Kidney (tissue), 14 donors: Measurements from ENCODE around the gene KCNH2. TPM values are rescaled to one million over a fixed set of nuclear protein-coding genes. Genes with fewer than 3 reads are reported as not detected.

Source experiments
- DNase-seq, 5 donors: peaks; one replicate each; pipeline ENCODE4 v3.0.0-alpha.2; 2013 to 2020
- FAIRE-seq: peaks from 2 replicates; lab custom pipeline; 2012; peaks lifted over from hg19 to GRCh38; lab: Jason Lieb, UNC
- H3K27ac ChIP-seq, 2 donors: one replicate each; pipeline ENCODE4 v1.7.0; 2013; ENCODE audit warnings: low read depth in 2 of 2, low read length in 2 of 2, inconsistent platforms in 1 of 2
- H3K27me3 ChIP-seq: one replicate; pipeline ENCODE4 v1.7.1; 2013; ENCODE audit warnings: low read length, inconsistent platforms; ENCODE audit not compliant: control insufficient read depth, insufficient read depth
- H3K36me3 ChIP-seq, 3 donors: one replicate each; pipeline versions ENCODE4 v1.7.0 to v1.7.1; 2013; ENCODE audit warnings: low read length in 3 of 3, control low read depth in 1 of 3, inconsistent platforms in 1 of 3; ENCODE audit not compliant: insufficient read depth in 3 of 3, control insufficient read depth in 2 of 3
- H3K4me1 ChIP-seq, 3 donors: one replicate each; pipeline versions ENCODE4 v1.7.0 to v1.7.1; 2013; ENCODE audit warnings: low read length in 3 of 3, inconsistent platforms in 1 of 3, low read depth in 1 of 3; ENCODE audit not compliant: control insufficient read depth in 2 of 3, insufficient read depth in 2 of 3
- H3K4me3 ChIP-seq, 3 donors: one replicate each; pipeline versions ENCODE4 v1.7.0 to v1.8.1; 2013; ENCODE audit warnings: low read length in 3 of 3, control low read depth in 1 of 3, inconsistent platforms in 1 of 3
- H3K9ac ChIP-seq, 3 donors: one replicate each; pipeline versions ENCODE4 v1.7.0 to v1.7.1; 2013; ENCODE audit warnings: low read length in 3 of 3, control low read depth in 1 of 3, inconsistent platforms in 1 of 3
- H3K9me3 ChIP-seq, 3 donors: one replicate each; pipeline versions ENCODE4 v1.7.0 to v1.7.1; 2013; ENCODE audit warnings: low read length in 3 of 3, control low read depth in 1 of 3, inconsistent platforms in 1 of 3; ENCODE audit not compliant: control insufficient read depth in 2 of 3, insufficient read depth in 1 of 3
- intact Hi-C: fragments of 100-400 bp; cut with DNase I; formaldehyde crosslinking; loops from one replicate; pipeline ENCODE4 v1.11.1; 2022
- polyA plus RNA-seq: library from polyadenylated mRNA; stranded (reverse); fragments of 350-450 nt; fragmentation: Illumina TruSeq; extraction: RNeasy Lipid Tissue Mini Kit (QIAGEN cat#74804); gene quantifications from one replicate; pipeline ENCODE4 v1.2.3, GENCODE V29; 2014; ENCODE audit warnings: low read depth, low replicate concordance; ENCODE audit not compliant: insufficient read depth
- total RNA-seq: library from RNA; stranded (reverse); fragmentation: NEBNext Ultra II Directional; extraction: Animal tissue kit (Norgen Biotek cat#: 25700); gene quantifications from one replicate; pipeline ENCODE4 v1.2.1, GENCODE V29; 2021
- TF ChIP-seq, protein P1 (sequence below): IDR thresholded peaks from 3 replicates; pipeline ENCODE4 v1.5.1; 2012; ENCODE audit warnings: mild to moderate bottlenecking, moderate library complexity, borderline replicate concordance; ENCODE audit not compliant: insufficient read depth; ENCODE audit errors: extremely low read depth
- donor health status: control.
- donor health status: control.
- donor health status: control.
- donor health status: control.
- donor health status: control.
- donor health status: DM: yes; HTN: yes; CAD: no.
- donor health status: Normal renal cell carcinoma (clear cell type).

Gene KCNH2
- total and polyA plus RNA-seq, 2 donors from 2014 or later, result 1.3 to 1.5 TPM

GRCh38 chr7:150967349-150967748 is 10.8 kb downstream of the KCNH2 start:
- H3K9me3 ChIP-seq, result no peaks in the 10 kb centered on the region
- no peak overlapping the region for H3K4me3 ChIP-seq
- TF ChIP-seq, protein P1, sequence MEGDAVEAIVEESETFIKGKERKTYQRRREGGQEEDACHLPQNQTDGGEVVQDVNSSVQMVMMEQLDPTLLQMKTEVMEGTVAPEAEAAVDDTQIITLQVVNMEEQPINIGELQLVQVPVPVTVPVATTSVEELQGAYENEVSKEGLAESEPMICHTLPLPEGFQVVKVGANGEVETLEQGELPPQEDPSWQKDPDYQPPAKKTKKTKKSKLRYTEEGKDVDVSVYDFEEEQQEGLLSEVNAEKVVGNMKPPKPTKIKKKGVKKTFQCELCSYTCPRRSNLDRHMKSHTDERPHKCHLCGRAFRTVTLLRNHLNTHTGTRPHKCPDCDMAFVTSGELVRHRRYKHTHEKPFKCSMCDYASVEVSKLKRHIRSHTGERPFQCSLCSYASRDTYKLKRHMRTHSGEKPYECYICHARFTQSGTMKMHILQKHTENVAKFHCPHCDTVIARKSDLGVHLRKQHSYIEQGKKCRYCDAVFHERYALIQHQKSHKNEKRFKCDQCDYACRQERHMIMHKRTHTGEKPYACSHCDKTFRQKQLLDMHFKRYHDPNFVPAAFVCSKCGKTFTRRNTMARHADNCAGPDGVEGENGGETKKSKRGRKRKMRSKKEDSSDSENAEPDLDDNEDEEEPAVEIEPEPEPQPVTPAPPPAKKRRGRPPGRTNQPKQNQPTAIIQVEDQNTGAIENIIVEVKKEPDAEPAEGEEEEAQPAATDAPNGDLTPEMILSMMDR, result no peak
- FAIRE-seq (no peak), DNase-seq (no peak)
- H3K9ac ChIP-seq, result no peak overlapping the region
- no peaks in the 10 kb centered on the region for H3K27me3 ChIP-seq
- no peaks in the 10 kb centered on the region for H3K36me3 ChIP-seq
- H3K27ac ChIP-seq, result no peak overlapping the region
- intact Hi-C loops, result no loop called here
- peaks cover 0 to 14% (median 0%) of the 10 kb centered on the region in 3 donors for H3K4me1 ChIP-seq

DNA sequence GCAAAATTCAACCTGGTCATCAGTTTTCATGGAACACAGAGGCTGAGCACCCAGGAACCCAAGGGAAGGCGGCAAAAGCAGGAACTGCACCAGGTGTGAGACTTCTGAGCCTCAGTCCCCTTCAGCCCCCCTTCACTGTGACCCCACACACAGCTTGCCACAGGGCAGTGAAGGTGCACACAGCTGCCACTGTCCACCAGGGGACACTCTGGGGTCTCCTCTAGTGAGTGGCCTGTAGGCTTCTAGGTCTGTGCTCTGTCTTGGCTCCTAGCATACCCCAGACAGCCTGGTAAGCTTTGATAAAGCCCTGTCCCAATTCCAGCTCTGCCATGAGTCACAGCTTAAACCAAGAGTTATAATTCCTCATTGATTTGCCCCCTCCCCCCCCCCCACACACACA is 12.1 kb downstream of the KCNH2 start:
- Histone ChIP-seq H3K36me3 (no peaks in the 10 kb centered on the region), H3K4me1 (peaks cover 0 to 11% (median 0%) of the 10 kb centered on the region in 3 donors), H3K9me3 (no peaks in the 10 kb centered on the region), H3K27me3 (no peaks in the 10 kb centered on the region), H3K27ac (no peak overlapping the region), H3K4me3 (no peak overlapping the region), H3K9ac (no peak overlapping the region)
- DNase-seq (peak in 1 of 5 donors; percentile 52), FAIRE-seq (no peak)
- TF ChIP-seq, protein P1, result no peak
- intact Hi-C loops, result no loop called here

- DNase-seq (no peak), FAIRE-seq (no peak)
- Histone ChIP-seq H3K9ac (no peak overlapping the region), H3K27ac (no peak overlapping the region), H3K9me3 (no peaks in the 10 kb centered on the region), H3K4me3 (no peak overlapping the region), H3K36me3 (no peaks in the 10 kb centered on the region), H3K27me3 (no peaks in the 10 kb centered on the region), H3K4me1 (peaks cover 0 to 11% (median 0%) of the 10 kb centered on the region in 3 donors)
- intact Hi-C loops, result no loop called here
- TF ChIP-seq, protein P1, result no peak
Observed at GRCh38 chr7:150965273-150965830, 12.8 kb downstream of the KCNH2 start.

GRCh38 chr7:150964593-150965111 is 13.5 kb downstream of the KCNH2 start:
- Histone ChIP-seq H3K27me3 (no peaks in the 10 kb centered on the region), H3K36me3 (no peaks in the 10 kb centered on the region), H3K27ac (no peak overlapping the region), H3K4me1 (peaks cover 0 to 11% (median 0%) of the 10 kb centered on the region in 3 donors), H3K9me3 (no peaks in the 10 kb centered on the region), H3K9ac (no peak overlapping the region), H3K4me3 (no peak overlapping the region)
- FAIRE-seq, result no peak
- TF ChIP-seq, protein P1, result no peak
- intact Hi-C loops, result no loop called here
- peak in 1 of 5 donors; percentile 22 for DNase-seq
